HT1080 (cell line): Measurements from ENCODE around the gene LMF1. TPM values are rescaled to one million over a fixed set of nuclear protein-coding genes. Genes with fewer than 3 reads are reported as not detected.
A peak's percentile ranks its signal among the peaks of the same experiment; 100 is the strongest.
"Not testable (repeated sequence)": the region's sequence is repeated elsewhere in the genome, so short reads cannot be mapped to it uniquely, and the experiment has no call there.

Experiments used
- DNase-seq: peaks from one replicate; pipeline ENCODE4 v3.0.0-alpha.2; 2015; ENCODE audit warnings: low read depth
- total RNA-seq: library from RNA; depleted of rRNA; stranded (reverse); fragments of >200 nt; shearing (Covaris generic); gene quantifications from 2 replicates; pipeline ENCODE4 v1.2.3, GENCODE V29; 2014

Gene LMF1
- total RNA-seq, 1 experiment from 2014 or later, result not detected

DNA sequence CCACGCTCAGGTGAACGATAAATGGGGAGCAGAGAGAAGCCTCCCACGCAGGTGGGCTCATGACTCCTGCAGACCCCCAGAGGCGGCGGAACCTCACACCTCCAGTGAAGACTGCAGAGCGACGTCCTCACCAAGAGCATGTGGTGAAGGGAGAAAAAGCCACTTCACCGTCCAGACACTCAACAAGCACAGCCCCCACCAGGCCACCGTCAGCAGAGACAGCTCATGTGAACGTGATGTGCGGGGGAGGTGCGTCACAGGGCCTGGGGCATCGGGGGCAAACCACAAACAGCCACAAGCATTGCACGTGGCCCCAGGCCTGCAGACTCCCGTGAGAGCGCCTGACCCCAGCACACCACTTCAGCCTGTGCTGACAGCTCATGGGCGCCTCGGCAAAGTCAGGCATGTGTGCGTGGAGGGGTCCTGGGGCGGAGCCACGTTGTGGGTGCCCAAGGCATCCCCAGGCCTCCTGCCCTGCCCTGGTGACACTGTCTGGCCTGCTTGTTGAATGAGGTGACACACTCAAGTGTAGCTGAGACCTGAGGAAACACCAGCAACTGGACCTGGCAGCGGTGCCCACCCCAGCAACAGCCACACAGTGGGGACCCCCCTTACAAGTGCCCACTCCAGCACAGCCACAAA is 19.0 kb downstream of the LMF1 start:
- peak; percentile 57 for DNase-seq

- DNase-seq, result not testable (repeated sequence)
Measured at GRCh38 chr16:950733-951573, 19.8 kb downstream of the LMF1 start.

DNA sequence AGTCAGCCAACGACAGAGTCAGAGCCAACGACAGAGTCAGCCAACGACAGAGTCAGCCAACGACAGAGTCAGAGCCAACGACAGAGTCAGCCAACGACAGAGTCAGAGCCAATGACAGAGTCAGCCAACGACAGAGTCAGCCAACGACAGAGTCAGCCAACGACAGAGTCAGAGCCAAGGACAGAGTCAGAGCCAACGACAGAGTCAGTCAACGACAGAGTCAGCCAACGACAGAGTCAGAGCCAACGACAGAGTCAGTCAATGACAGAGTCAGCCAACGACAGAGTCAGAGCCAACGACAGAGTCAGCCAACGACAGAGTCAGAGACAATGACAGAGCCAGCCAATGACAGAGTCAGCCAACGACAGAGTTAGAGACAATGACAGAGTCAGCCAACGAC is 22.0 kb downstream of the LMF1 start:
- not testable (repeated sequence) for DNase-seq

- not testable (repeated sequence) for DNase-seq
Measured at GRCh38 chr16:947922-948303, 22.9 kb downstream of the LMF1 start.

- DNase-seq, result no peak
Measured at GRCh38 chr16:947255-947921, 23.4 kb downstream of the LMF1 start.

- no peak for DNase-seq
Measured at GRCh38 chr16:946048-946395, 24.8 kb downstream of the LMF1 start.

DNA sequence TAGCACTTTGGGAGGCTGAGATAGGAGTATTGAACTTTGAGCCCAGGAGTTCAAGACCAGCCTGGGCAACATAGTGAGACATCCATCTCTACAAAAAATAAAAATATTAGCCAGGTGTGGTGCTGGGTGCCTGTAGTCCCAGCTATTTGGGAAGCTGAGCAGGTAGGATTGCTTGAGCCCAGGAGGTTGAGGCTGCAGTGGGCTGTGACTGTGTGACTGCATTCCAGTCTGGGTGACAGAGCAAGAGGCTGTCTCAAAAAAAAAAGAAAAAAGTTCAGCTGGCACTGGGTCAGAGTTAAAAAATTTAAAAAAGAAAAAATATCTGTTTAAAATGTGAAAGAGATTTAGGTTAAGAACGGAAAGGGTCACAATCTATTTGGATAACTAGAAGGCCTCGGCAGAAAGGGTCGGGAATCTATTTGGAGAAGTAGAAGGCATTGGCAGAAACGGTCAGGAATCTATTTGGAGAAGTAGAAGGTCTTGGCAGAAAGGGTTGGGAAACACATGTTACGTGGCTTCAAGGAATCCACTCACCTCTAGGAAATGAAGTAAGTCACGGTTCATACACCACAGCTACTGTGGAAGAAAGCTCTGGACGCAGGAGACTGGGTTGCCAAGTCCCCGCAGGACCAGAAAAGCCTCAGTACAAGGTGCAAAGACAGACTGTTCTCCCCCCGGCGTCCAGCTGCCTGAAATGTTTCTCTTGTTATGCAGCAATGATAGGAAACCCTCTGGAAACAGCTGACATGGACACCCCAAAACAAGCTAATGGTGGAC is 25.3 kb downstream of the LMF1 start:
- DNase-seq, result no peak

DNA sequence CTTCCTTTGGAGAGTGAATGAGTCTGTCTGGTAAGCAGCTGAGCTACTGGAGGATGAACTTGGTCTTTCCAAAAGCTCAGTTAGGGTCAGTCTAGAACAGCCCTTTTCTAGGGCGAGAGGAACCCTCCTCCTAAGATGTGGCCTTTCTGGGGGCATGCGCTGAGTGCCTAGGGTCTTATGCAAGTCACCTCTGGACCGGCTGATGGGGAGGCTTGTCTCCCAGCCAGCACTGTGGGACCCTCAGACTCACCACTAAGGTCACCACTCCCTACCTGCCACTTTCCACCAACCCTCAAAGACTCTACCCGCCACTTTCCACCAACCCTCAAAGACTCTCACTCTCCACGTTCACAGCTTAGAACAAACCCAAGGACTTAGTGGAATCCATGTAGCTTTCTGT is 26.8 kb downstream of the LMF1 start:
- no peak for DNase-seq

DNA sequence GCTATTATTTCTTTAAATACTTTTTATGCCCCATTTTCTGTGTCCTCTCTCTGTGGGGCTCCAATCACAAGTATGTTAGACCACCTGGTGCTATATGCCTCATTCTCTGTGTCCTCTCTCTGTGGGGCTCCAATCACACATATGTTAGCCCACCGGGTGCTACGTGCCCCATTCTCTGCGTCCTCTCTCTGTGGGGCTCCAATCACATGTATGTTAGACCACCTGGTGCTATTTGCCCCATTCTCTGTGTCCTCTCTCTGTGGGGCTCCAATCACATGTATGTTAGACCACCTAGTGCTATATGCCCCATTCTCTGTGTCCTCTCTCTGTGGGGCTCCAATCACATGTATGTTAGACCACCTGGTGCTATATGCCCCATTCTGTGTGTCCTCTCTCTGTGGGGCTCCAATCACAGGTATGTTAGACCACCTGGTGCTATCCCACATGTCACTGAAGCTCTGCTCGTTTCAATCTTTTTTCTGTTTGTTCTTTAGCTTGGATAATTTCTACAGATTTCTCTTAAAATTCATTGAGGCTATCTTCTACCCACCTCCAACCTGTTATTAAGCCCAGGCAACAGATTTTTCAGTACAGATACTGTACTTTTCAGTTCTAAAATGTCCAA is 28.2 kb downstream of the LMF1 start:
- no peak for DNase-seq

GRCh38 chr16:939941-940340 is 30.8 kb downstream of the LMF1 start:
- DNase-seq, result no peak

DNA sequence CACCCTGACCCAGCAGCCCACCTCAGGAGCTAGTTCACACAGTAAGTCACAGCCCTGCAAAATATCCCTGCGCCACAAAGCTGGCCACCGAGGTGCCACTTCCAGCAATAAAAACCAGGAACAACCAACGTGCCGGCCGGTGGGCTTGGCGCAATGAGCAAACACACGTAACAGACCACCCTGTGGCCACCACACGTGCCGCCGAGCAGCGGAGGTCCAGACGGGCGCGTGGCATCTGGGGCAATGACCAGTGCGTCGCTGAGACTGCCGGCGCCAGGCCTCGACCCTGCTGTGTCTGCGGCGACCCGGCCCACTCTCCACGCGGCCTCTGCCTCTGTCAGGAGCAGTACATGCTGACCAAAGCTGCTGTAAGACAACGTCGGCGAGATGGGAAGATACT is 31.5 kb downstream of the LMF1 start:
- no peak for DNase-seq

DNA sequence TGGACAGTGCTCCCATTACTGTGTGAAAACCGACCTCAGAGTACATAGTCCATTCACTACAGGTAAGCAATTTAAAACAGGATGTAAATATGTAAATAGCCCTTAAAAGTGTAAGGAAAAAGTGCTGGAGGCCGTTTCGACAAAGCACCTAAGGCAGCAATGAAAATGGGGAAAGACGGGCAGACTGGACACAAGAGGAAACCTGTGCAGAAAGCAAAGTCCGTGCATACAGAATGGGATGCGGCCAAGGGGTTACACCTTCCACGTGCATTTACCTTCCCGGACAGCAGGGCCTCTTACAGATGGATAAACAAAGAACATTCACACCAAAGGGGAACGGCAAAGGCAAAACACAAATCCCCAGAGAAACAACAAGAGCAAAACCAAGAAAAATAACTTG is 32.0 kb downstream of the LMF1 start:
- no peak for DNase-seq

DNA sequence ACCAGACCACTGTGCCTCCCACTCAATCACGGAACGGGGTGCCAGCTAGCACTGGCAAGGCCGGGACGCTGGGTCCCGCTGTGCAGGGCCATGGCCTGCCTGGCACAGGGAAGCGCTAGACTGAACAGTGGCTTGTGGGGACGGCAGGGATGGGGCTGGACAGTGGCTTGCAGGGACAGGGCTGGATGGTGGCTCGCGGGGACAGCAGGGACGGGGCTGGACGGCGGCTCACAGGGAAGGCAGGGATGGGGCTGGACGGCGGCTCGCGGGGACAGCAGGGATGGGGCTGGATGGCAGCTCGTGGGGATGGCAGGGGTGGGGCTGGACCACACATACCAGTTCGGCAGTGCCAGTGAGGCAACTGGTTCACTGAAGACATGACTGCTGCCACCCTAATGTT is 32.6 kb downstream of the LMF1 start:
- no peak for DNase-seq

- no peak for DNase-seq
Measured at GRCh38 chr16:937723-938122, 33.1 kb downstream of the LMF1 start.

DNA sequence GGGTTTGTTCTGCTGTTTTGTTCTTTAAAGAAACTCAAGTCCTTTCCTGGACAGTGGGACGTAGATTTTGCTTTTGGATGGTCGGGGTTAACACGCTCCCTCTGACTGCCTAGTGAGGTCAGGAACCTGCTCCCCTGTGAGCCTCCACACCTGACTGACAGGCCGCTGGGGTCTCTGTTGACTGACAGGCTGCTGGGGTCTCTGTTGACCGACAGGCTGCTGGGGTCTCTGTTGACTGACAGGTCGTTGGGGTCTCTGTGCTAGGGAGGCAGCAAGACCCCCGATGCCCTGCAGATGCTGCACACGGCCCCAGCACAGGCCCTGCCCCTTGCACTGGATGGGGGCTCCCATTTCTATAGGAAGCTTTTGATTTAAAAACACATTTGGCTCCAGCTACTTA is 33.5 kb downstream of the LMF1 start:
- DNase-seq, result no peak

DNA sequence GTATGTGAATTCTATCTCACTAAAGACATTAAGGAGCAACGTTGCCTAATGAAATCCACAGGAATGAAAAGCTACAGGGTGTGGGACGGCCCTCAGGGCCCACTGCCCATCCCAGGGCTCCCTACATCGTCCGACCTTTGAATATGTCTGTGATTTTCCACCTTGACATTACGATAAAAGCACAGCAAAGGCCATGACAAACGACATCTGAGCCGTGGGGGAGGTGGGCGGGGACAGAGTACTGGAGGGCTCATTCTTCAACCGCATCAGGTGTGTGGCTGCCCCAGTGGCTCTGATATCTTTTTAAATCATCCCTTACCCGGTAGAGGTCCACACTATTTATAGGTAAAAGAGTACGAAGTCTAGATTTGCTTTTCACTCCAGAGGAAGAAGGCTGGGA is 35.1 kb downstream of the LMF1 start:
- DNase-seq, result no peak

- DNase-seq, result no peak
Measured at GRCh38 chr16:934178-934577, 36.6 kb downstream of the LMF1 start.

GRCh38 chr16:933581-933980 is 37.2 kb downstream of the LMF1 start:
- no peak for DNase-seq

DNA sequence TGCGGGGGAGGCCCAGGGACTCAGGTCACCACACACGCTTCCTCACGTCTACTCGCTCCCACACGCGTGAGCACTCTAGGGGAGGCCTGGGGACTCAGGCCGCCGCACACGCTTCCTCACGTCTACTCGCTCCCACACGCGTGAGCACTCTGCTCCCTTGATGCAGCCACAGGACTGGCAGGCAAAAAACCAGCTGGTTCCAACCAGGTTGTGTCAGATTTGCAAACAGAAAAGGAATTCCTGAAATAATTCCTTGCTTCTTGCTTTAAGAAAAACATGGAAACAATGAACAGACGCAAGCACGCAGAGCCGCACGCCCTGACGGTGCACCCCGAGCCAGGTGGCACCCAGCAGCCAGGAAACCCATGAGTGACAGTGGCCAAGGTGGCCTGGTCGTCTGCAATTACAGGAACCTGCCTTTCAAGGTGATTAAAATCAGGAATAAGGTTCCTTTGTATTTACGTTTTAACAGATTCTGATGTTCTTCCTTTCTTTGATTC is 37.9 kb downstream of the LMF1 start:
- no peak for DNase-seq

DNA sequence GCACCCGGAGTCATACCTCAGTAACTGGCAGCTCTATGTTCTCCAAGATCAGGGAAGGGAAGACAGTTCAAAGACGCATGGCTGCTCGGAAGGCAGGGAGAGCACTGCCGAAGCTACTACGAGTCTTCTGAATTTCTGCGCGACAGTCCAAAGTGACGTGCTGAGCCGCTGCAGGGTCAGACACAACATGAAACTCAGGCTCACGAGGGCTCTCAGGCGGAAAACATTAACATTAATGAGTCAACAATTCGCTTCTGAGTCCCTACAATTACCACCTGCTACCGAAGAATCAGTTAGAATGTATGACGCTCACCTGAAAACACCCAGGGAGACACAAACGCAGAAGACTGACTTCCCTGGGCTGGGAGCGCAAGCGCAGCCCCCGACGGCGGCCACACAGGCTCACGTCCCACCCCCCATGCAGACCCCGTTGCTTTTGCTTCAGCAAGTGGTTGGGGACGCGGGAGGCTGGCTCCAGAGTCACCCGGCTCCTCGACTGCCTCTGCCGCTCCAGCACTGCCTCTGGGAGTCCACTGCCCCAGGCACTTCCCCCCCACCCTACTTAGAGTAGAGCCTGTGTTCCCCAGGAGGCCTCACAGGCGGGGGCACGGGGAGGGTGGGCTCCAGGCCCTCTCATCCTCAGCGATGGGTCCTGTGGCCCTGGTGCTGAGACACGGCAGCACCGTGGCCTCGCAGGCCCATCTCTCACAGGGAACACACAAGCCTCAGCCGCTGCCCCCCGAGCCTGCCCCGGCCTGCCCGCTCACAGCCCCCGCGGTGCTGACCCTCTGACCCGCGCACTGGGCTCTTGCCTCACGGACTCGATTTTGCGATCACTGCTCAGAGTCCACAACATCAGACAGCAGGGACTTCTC is 38.9 kb downstream of the LMF1 start:
- DNase-seq, result no peak
